Astrocyte of the cerebellum (primary cell): Measurements from ENCODE around the gene PRDX5.
A peak's percentile ranks its signal among the peaks of the same experiment; 100 is the strongest.

ENCODE experiments used
- DNase-seq: peaks from one replicate; pipeline ENCODE4 v3.0.0-alpha.2; 2011; ENCODE audit warnings: low read depth
- H3K4me3 ChIP-seq: 2 replicates; pipeline ENCODE4 v1.5.1; 2011; ENCODE audit warnings: mild to moderate bottlenecking, low read depth, low read length, moderate library complexity
- in situ Hi-C: cut with HindIII; loops from 2 replicates; pipeline ENCODE4 v1.10.0; 2017; ENCODE audit warnings: low sequenced_read_pairs
- TF ChIP-seq, protein P1 (sequence below): IDR thresholded peaks from 2 replicates; pipeline ENCODE4 v1.5.1; 2012; ENCODE audit warnings: low read length, low read depth, moderate library complexity, mild to moderate bottlenecking; ENCODE audit errors: missing control alignments

The PRDX5 gene

DNA sequence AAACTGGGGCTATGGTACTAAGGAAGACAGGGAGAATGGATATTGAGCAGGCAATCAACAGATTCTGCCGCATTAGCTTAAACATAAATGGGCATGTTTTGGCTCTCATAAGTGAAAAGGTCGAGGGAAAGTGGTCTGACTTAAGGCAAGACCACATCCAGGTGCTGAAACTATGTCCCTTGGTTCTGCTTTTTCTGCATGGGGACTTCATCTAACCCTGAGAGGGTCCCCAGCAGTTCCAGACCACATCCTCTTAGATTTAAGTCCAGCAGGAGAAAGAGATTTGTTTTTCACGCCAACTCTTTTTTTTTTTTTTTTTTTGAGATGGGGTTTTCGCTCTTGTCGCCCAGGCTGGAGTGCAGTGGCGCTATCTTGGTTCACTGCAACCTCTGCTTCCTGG, 46.5 kb downstream of the PRDX5 start:
- in situ Hi-C loops = no loop called here

GRCh38 chr11:64364911-64365310, 47.0 kb downstream of the PRDX5 start:
- TF ChIP-seq, protein P1, sequence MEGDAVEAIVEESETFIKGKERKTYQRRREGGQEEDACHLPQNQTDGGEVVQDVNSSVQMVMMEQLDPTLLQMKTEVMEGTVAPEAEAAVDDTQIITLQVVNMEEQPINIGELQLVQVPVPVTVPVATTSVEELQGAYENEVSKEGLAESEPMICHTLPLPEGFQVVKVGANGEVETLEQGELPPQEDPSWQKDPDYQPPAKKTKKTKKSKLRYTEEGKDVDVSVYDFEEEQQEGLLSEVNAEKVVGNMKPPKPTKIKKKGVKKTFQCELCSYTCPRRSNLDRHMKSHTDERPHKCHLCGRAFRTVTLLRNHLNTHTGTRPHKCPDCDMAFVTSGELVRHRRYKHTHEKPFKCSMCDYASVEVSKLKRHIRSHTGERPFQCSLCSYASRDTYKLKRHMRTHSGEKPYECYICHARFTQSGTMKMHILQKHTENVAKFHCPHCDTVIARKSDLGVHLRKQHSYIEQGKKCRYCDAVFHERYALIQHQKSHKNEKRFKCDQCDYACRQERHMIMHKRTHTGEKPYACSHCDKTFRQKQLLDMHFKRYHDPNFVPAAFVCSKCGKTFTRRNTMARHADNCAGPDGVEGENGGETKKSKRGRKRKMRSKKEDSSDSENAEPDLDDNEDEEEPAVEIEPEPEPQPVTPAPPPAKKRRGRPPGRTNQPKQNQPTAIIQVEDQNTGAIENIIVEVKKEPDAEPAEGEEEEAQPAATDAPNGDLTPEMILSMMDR = no peak
- H3K4me3 ChIP-seq = no peak overlapping the region
- DNase-seq = no peak
- in situ Hi-C loops = no loop called here

More for the DNA sequence above, 46.5 kb downstream of the PRDX5 start:
- TF ChIP-seq, protein P1 = no peak
- no peak for DNase-seq
- H3K4me3 ChIP-seq = no peak overlapping the region

GRCh38 chr11:64366751-64367150, 48.8 kb downstream of the PRDX5 start:
- TF ChIP-seq, protein P1 = no peak
- H3K4me3 ChIP-seq = no peak overlapping the region
- in situ Hi-C loops = no loop called here
- no peak for DNase-seq

- in situ Hi-C loops = no loop called here
- DNase-seq = no peak
- TF ChIP-seq, protein P1 = no peak
- H3K4me3 ChIP-seq = no peak overlapping the region
Measured at GRCh38 chr11:64367931-64368672, 50.2 kb downstream of the PRDX5 start.

GRCh38 chr11:64368673-64369074, 50.8 kb downstream of the PRDX5 start:
- in situ Hi-C loops = no loop called here
- TF ChIP-seq, protein P1 = no peak
- H3K4me3 ChIP-seq = no peak overlapping the region
- DNase-seq = no peak

GRCh38 chr11:64369440-64370421, 51.8 kb downstream of the PRDX5 start:
- H3K4me3 ChIP-seq = no peak overlapping the region
- TF ChIP-seq, protein P1 = peak; percentile 1
- no peak for DNase-seq
- in situ Hi-C loops = no loop called here
